ENCODE data around the gene ING3.

- TF ChIP-seq FOXM1 (IDR thresholded peaks at IDR 0.05; ENCODE audit: low read depth) (no peak), SIN3A (IDR thresholded peaks at IDR 0.05; ENCODE audit: borderline replicate concordance, low read depth, low read length) (no peak), CTCF (IDR thresholded peaks at IDR 0.05) (no peak), POLR2AphosphoS5 (IDR thresholded peaks at IDR 0.05; ENCODE audit: low read depth, low read length) (no peak), EZH2phosphoT487 (IDR thresholded peaks at IDR 0.05; ENCODE audit: borderline replicate concordance, low read depth) (no peak), JUND (IDR thresholded peaks at IDR 0.05) (no peak), ZBTB33 (IDR thresholded peaks at IDR 0.05; ENCODE audit: borderline replicate concordance, low read depth) (no peak), MAX (IDR thresholded peaks at IDR 0.05; ENCODE audit: low read depth) (no peak), GABPA (IDR thresholded peaks at IDR 0.05; ENCODE audit: low read depth) (no peak), MEF2A (IDR thresholded peaks at IDR 0.05; ENCODE audit: borderline replicate concordance, low read depth) (no peak)
Measured at GRCh38 chr7:120964088-120964487, 13.5 kb downstream of the ING3 start.

Measured in SK-N-SH (cell line).